Ishikawa (cell line): ENCODE data around the gene ST6GALNAC2.

ENCODE experiments used
- CEBPB ChIP-seq: IDR thresholded peaks from 2 replicates; pipeline ENCODE4 v1.6.1; 2012
- CREB1 ChIP-seq: IDR thresholded peaks from 2 replicates; pipeline ENCODE4 v1.6.1; 2012; ENCODE audit warnings: low read depth
- EP300 ChIP-seq: IDR thresholded peaks from 2 replicates; pipeline ENCODE4 v1.6.1; 2012; ENCODE audit warnings: borderline replicate concordance
- NFIC ChIP-seq: IDR thresholded peaks from 2 replicates; pipeline ENCODE4 v1.6.1; 2012
- RAD21 ChIP-seq: IDR thresholded peaks from 2 replicates; pipeline ENCODE4 v1.6.1; 2012; ENCODE audit warnings: low read depth
- TAF1 ChIP-seq: IDR thresholded peaks from 2 replicates; pipeline ENCODE4 v1.6.1; 2012; ENCODE audit warnings: low read depth, mild to moderate bottlenecking
- TCF12 ChIP-seq: IDR thresholded peaks from 2 replicates; pipeline ENCODE4 v1.6.1; 2012; ENCODE audit warnings: low read depth
- YY1 ChIP-seq: IDR thresholded peaks from 2 replicates; pipeline ENCODE4 v1.6.1; 2012; ENCODE audit warnings: low read depth
- ZBTB7A ChIP-seq: IDR thresholded peaks from 2 replicates; pipeline ENCODE4 v1.6.1; 2012; ENCODE audit warnings: low read depth
- TF ChIP-seq, protein P1 (sequence below): IDR thresholded peaks from 2 replicates; pipeline ENCODE4 v1.6.1; 2012
- TF ChIP-seq, protein P2 (sequence below): IDR thresholded peaks from 2 replicates; pipeline ENCODE4 v1.6.1; 2012; ENCODE audit warnings: low read depth, mild to moderate bottlenecking
- TF ChIP-seq, protein P3 (sequence below): IDR thresholded peaks from 2 replicates; pipeline ENCODE4 v1.6.1; 2012

GRCh38 chr17:76578376-76578775, 7.3 kb downstream of the ST6GALNAC2 start:
- no peak for TF ChIP-seq NFIC
- no peak for TF ChIP-seq EP300
- TF ChIP-seq, protein P1, sequence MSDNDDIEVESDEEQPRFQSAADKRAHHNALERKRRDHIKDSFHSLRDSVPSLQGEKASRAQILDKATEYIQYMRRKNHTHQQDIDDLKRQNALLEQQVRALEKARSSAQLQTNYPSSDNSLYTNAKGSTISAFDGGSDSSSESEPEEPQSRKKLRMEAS: no peak
- TF ChIP-seq ZBTB7A: no peak
- TF ChIP-seq YY1: no peak
- TF ChIP-seq TAF1: no peak
- TF ChIP-seq RAD21: no peak
- TF ChIP-seq TCF12: no peak
- TF ChIP-seq, protein P2, sequence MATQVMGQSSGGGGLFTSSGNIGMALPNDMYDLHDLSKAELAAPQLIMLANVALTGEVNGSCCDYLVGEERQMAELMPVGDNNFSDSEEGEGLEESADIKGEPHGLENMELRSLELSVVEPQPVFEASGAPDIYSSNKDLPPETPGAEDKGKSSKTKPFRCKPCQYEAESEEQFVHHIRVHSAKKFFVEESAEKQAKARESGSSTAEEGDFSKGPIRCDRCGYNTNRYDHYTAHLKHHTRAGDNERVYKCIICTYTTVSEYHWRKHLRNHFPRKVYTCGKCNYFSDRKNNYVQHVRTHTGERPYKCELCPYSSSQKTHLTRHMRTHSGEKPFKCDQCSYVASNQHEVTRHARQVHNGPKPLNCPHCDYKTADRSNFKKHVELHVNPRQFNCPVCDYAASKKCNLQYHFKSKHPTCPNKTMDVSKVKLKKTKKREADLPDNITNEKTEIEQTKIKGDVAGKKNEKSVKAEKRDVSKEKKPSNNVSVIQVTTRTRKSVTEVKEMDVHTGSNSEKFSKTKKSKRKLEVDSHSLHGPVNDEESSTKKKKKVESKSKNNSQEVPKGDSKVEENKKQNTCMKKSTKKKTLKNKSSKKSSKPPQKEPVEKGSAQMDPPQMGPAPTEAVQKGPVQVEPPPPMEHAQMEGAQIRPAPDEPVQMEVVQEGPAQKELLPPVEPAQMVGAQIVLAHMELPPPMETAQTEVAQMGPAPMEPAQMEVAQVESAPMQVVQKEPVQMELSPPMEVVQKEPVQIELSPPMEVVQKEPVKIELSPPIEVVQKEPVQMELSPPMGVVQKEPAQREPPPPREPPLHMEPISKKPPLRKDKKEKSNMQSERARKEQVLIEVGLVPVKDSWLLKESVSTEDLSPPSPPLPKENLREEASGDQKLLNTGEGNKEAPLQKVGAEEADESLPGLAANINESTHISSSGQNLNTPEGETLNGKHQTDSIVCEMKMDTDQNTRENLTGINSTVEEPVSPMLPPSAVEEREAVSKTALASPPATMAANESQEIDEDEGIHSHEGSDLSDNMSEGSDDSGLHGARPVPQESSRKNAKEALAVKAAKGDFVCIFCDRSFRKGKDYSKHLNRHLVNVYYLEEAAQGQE: no peak
- no peak for TF ChIP-seq CEBPB
- no peak for TF ChIP-seq CREB1
- TF ChIP-seq, protein P3, sequence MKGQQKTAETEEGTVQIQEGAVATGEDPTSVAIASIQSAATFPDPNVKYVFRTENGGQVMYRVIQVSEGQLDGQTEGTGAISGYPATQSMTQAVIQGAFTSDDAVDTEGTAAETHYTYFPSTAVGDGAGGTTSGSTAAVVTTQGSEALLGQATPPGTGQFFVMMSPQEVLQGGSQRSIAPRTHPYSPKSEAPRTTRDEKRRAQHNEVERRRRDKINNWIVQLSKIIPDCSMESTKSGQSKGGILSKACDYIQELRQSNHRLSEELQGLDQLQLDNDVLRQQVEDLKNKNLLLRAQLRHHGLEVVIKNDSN: no peak
